Activated CD4-positive, alpha-beta memory T cell treated with anti-CD3 and anti-CD28 coated beads, Interleukin-2, amount 10 ng/mL, durations not matched to agents 7 days and 5 days (primary cell): ENCODE results near the gene LARGE2. TPM values are rescaled to one million over a fixed set of nuclear protein-coding genes. Genes with fewer than 3 reads are reported as not detected.

Experiments used
- CTCF ChIA-PET: fragments of 350-600 bp; sonication (Branson Sonifier 250); formaldehyde crosslinking; loops from one replicate; lab custom pipeline; 2021; ENCODE audit warnings: antibody characterized with exemption, inconsistent platforms; lab: Charles Lee
- POLR2A ChIA-PET: fragments of 350-600 bp; sonication (Branson Sonifier 250); formaldehyde crosslinking; loops from one replicate; lab custom pipeline; 2021; ENCODE audit warnings: antibody characterized with exemption; lab: Charles Lee
- DNase-seq: peaks from one replicate; pipeline ENCODE4 v3.0.0-alpha.2; 2020
- H3K27ac Mint-ChIP-seq: one replicate; pipeline ENCODE4 v1.8.0; 2021; ENCODE audit warnings: mild to moderate bottlenecking, mixed read lengths
- H3K27me3 Mint-ChIP-seq: one replicate; pipeline ENCODE4 v1.8.0; 2021; ENCODE audit warnings: mixed read lengths
- H3K36me3 Mint-ChIP-seq: one replicate; pipeline ENCODE4 v1.8.0; 2021; ENCODE audit warnings: low read depth, mixed read lengths
- H3K4me1 Mint-ChIP-seq: one replicate; pipeline ENCODE4 v1.8.0; 2021; ENCODE audit warnings: mixed read lengths
- H3K4me3 Mint-ChIP-seq: one replicate; pipeline ENCODE4 v1.8.0; 2021; ENCODE audit warnings: mild to moderate bottlenecking, mixed read lengths
- H3K9me3 Mint-ChIP-seq: one replicate; pipeline ENCODE4 v1.8.0; 2021; ENCODE audit warnings: mixed read lengths
- total RNA-seq, 2 experiments: library from RNA; stranded (reverse); gene quantifications; one replicate each; pipeline ENCODE4 v1.2.3, GENCODE V29; 2021

Gene LARGE2
- total RNA-seq, 2 experiments from 2014 or later = 0.58 to 1.1 TPM

GRCh38 chr11:45887587-45887986, 34.9 kb upstream of the LARGE2 start:
- peaks cover 7% of the 10 kb centered on the region for H3K4me1 Mint-ChIP-seq
- H3K36me3 Mint-ChIP-seq = no peaks in the 10 kb centered on the region
- H3K4me3 Mint-ChIP-seq = no peak overlapping the region
- H3K27me3 Mint-ChIP-seq = peaks cover 7% of the 10 kb centered on the region
- H3K9me3 Mint-ChIP-seq = no peaks in the 10 kb centered on the region
- POLR2A ChIA-PET = interaction anchor here (1.6 kb wide), 1 partner anchor 30 kb away, joined by 3 read pairs; no protein-coding TSS in a partner anchor
- DNase-seq = no peak
- H3K27ac Mint-ChIP-seq = no peak overlapping the region
- CTCF ChIA-PET = no interaction called here

- Mint-ChIP-seq H3K27me3 (peaks cover 5% of the 10 kb centered on the region), H3K4me3 (no peak overlapping the region)
- CTCF ChIA-PET = interaction anchor here (1.4 kb wide), 2 partner anchors 75 to 118 kb away, joined by 4 to 5 read pairs; no protein-coding TSS in a partner anchor
Observed at GRCh38 chr11:45889555-45889954, 32.9 kb upstream of the LARGE2 start.

GRCh38 chr11:45889966-45890365, 32.5 kb upstream of the LARGE2 start:
- POLR2A ChIA-PET = interaction anchor here (1.7 kb wide), 1 partner anchor 40 kb away, joined by 3 read pairs; no protein-coding TSS in a partner anchor
- H3K9me3 Mint-ChIP-seq = no peaks in the 10 kb centered on the region
- peaks cover 4% of the 10 kb centered on the region for H3K27me3 Mint-ChIP-seq
- no peak overlapping the region for H3K4me3 Mint-ChIP-seq
- no peak for DNase-seq
- no peaks in the 10 kb centered on the region for H3K36me3 Mint-ChIP-seq
- H3K27ac Mint-ChIP-seq = no peak overlapping the region
- H3K4me1 Mint-ChIP-seq = peaks cover 3% of the 10 kb centered on the region
- CTCF ChIA-PET = interaction anchor here (1.4 to 1.5 kb wide), 3 partner anchors 16 to 118 kb away, joined by 4 to 5 read pairs (median 4); no protein-coding TSS in a partner anchor

More at GRCh38 chr11:45889555-45889954, 32.9 kb upstream of the LARGE2 start:
- Mint-ChIP-seq H3K4me1 (peaks cover 5% of the 10 kb centered on the region), H3K36me3 (no peaks in the 10 kb centered on the region), H3K9me3 (no peaks in the 10 kb centered on the region), H3K27ac (no peak overlapping the region)
- POLR2A ChIA-PET = no interaction called here
- DNase-seq = no peak

GRCh38 chr11:45890886-45891550, 31.4 kb upstream of the LARGE2 start:
- Mint-ChIP-seq H3K4me3 (no peak overlapping the region), H3K27ac (no peak overlapping the region), H3K27me3 (peaks cover 4% of the 10 kb centered on the region), H3K4me1 (no peaks in the 10 kb centered on the region), H3K9me3 (no peaks in the 10 kb centered on the region), H3K36me3 (no peaks in the 10 kb centered on the region)
- no peak for DNase-seq
- ChIA-PET CTCF (interaction anchor here (1.4 to 1.5 kb wide), 3 partner anchors 17 to 119 kb away, joined by 4 to 5 read pairs (median 4); no protein-coding TSS in a partner anchor), POLR2A (interaction anchor here (1.0 to 1.7 kb wide), 2 partner anchors 25 to 39 kb away, joined by 3 read pairs; no protein-coding TSS in a partner anchor)

- Mint-ChIP-seq H3K4me1 (no peaks in the 10 kb centered on the region), H3K27ac (no peak overlapping the region), H3K36me3 (no peaks in the 10 kb centered on the region), H3K9me3 (no peaks in the 10 kb centered on the region), H3K4me3 (no peak overlapping the region), H3K27me3 (peaks cover 5% of the 10 kb centered on the region)
- no peak for DNase-seq
- ChIA-PET POLR2A (no interaction called here), CTCF (no interaction called here)
Observed at GRCh38 chr11:45892856-45893255, 29.6 kb upstream of the LARGE2 start.

GRCh38 chr11:45894555-45895247, 27.8 kb upstream of the LARGE2 start:
- no peaks in the 10 kb centered on the region for H3K9me3 Mint-ChIP-seq
- no peak overlapping the region for H3K4me3 Mint-ChIP-seq
- H3K36me3 Mint-ChIP-seq = no peaks in the 10 kb centered on the region
- H3K4me1 Mint-ChIP-seq = peaks cover 6% of the 10 kb centered on the region
- POLR2A ChIA-PET = no interaction called here
- DNase-seq = no peak
- CTCF ChIA-PET = no interaction called here
- H3K27me3 Mint-ChIP-seq = peaks cover 14% of the 10 kb centered on the region
- no peak overlapping the region for H3K27ac Mint-ChIP-seq

GRCh38 chr11:45895553-45896259, 26.8 kb upstream of the LARGE2 start:
- Mint-ChIP-seq H3K27me3 (peaks cover 18% of the 10 kb centered on the region), H3K4me1 (peaks cover 9% of the 10 kb centered on the region), H3K9me3 (no peaks in the 10 kb centered on the region), H3K27ac (no peak overlapping the region), H3K4me3 (no peak overlapping the region), H3K36me3 (no peaks in the 10 kb centered on the region)
- CTCF ChIA-PET = no interaction called here
- DNase-seq = no peak
- POLR2A ChIA-PET = interaction anchor here (1.2 kb wide), 1 partner anchor 10 kb away, joined by 3 read pairs; no protein-coding TSS in a partner anchor

- POLR2A ChIA-PET = interaction anchor here (0.9 to 1.2 kb wide), 2 partner anchors 9 to 21 kb away, joined by 3 read pairs; partner anchors contain the start of gene PEX16
- Mint-ChIP-seq H3K27ac (no peak overlapping the region), H3K36me3 (no peaks in the 10 kb centered on the region), H3K4me1 (peaks cover 9% of the 10 kb centered on the region), H3K9me3 (no peaks in the 10 kb centered on the region), H3K4me3 (no peak overlapping the region), H3K27me3 (peaks cover 22% of the 10 kb centered on the region)
- CTCF ChIA-PET = interaction anchor here (1.6 kb wide), 1 partner anchor 107 kb away, joined by 3 read pairs; no protein-coding TSS in a partner anchor
- no peak for DNase-seq
Observed at GRCh38 chr11:45896422-45896984, 26.0 kb upstream of the LARGE2 start.

- no peak for DNase-seq
- ChIA-PET CTCF (interaction anchor here (1.0 to 1.6 kb wide), 2 partner anchors 9 to 106 kb away, joined by 3 read pairs; no protein-coding TSS in a partner anchor), POLR2A (no interaction called here)
- Mint-ChIP-seq H3K4me1 (peaks cover 9% of the 10 kb centered on the region), H3K9me3 (no peaks in the 10 kb centered on the region), H3K36me3 (no peaks in the 10 kb centered on the region), H3K27ac (no peak overlapping the region), H3K4me3 (no peak overlapping the region), H3K27me3 (peaks cover 27% of the 10 kb centered on the region)
Observed at GRCh38 chr11:45897556-45897955, 24.9 kb upstream of the LARGE2 start.

- POLR2A ChIA-PET = interaction anchor here (1.2 to 1.5 kb wide), 3 partner anchors 11 to 95 kb away, joined by 3 to 6 read pairs (median 4); partner anchors contain the start of gene SLC35C1
- no peaks in the 10 kb centered on the region for H3K9me3 Mint-ChIP-seq
- peaks cover 9% of the 10 kb centered on the region for H3K4me1 Mint-ChIP-seq
- peaks cover 27% of the 10 kb centered on the region for H3K27me3 Mint-ChIP-seq
- peak overlapping the region; percentile 35 for H3K4me3 Mint-ChIP-seq
- CTCF ChIA-PET = interaction anchor here (0.8 to 1.2 kb wide), 4 partner anchors 18 to 107 kb away, joined by 3 to 4 read pairs (median 3); partner anchors contain the start of gene PEX16
- DNase-seq = no peak
- no peak overlapping the region for H3K27ac Mint-ChIP-seq
- no peaks in the 10 kb centered on the region for H3K36me3 Mint-ChIP-seq
Observed at GRCh38 chr11:45899086-45899447, 23.4 kb upstream of the LARGE2 start.

GRCh38 chr11:45899448-45900174, 22.8 kb upstream of the LARGE2 start:
- peaks cover 9% of the 10 kb centered on the region for H3K4me1 Mint-ChIP-seq

More at GRCh38 chr11:45899448-45900174, 22.8 kb upstream of the LARGE2 start:
- H3K27ac Mint-ChIP-seq = no peak overlapping the region
- peak overlapping the region; percentile 35 for H3K4me3 Mint-ChIP-seq
- no peaks in the 10 kb centered on the region for H3K9me3 Mint-ChIP-seq
- H3K27me3 Mint-ChIP-seq = peaks cover 27% of the 10 kb centered on the region
- CTCF ChIA-PET = interaction anchor here (0.8 to 1.2 kb wide), 4 partner anchors 17 to 107 kb away, joined by 3 to 4 read pairs (median 3); partner anchors contain the start of gene PEX16
- H3K36me3 Mint-ChIP-seq = no peaks in the 10 kb centered on the region
- POLR2A ChIA-PET = interaction anchor here (1.2 to 1.5 kb wide), 2 partner anchors 15 to 95 kb away, joined by 3 to 6 read pairs; partner anchors contain the start of gene SLC35C1
- DNase-seq = peak; percentile 70
